Loucy (cell line): Measurements from ENCODE around the gene ARR3.

Source experiments
- H2AFZ ChIP-seq: fragments of 200-600 bp; sonication (generic); 2 replicates; pipeline ENCODE4 v1.6.0; 2016; ENCODE audit warnings: antibody characterized with exemption, mild to moderate bottlenecking, low read length, moderate library complexity
- H3F3A ChIP-seq: fragments of 200-600 bp; 2 replicates; pipeline ENCODE4 v1.6.0; 2016; ENCODE audit warnings: antibody characterized with exemption, low read depth, mild to moderate bottlenecking
- H3K27me3 ChIP-seq: fragments of 200-600 bp; sonication (generic); 2 replicates; pipeline ENCODE4 v1.6.1; 2014; ENCODE audit warnings: low read length, mild to moderate bottlenecking; ENCODE audit not compliant: insufficient read depth, poor library complexity, severe bottlenecking
- H3K36me3 ChIP-seq: fragments of 200-600 bp; sonication (generic); 2 replicates; pipeline ENCODE4 v1.6.1; 2016; ENCODE audit warnings: low read length; ENCODE audit not compliant: insufficient read depth
- H3K4me1 ChIP-seq: fragments of 200-600 bp; sonication (generic); 2 replicates; pipeline ENCODE4 v1.5.1; 2014; ENCODE audit warnings: low read length, mild to moderate bottlenecking; ENCODE audit not compliant: insufficient read depth, poor library complexity, severe bottlenecking
- H3K4me2 ChIP-seq: fragments of 200-600 bp; sonication (generic); 2 replicates; pipeline ENCODE4 v1.6.0; 2014; ENCODE audit warnings: antibody characterized with exemption, low read length, low read depth, mild to moderate bottlenecking; ENCODE audit not compliant: poor library complexity, severe bottlenecking
- H3K4me3 ChIP-seq: fragments of 200-600 bp; sonication (generic); 2 replicates; pipeline ENCODE4 v1.5.1; 2014; ENCODE audit warnings: low read length, mild to moderate bottlenecking, mixed read lengths; ENCODE audit not compliant: poor library complexity, severe bottlenecking
- H3K79me2 ChIP-seq: fragments of 200-600 bp; sonication (generic); 2 replicates; pipeline ENCODE4 v1.6.1; 2014; ENCODE audit warnings: low read length; ENCODE audit not compliant: insufficient read depth
- H3K9ac ChIP-seq: fragments of 200-600 bp; sonication (generic); 2 replicates; pipeline ENCODE4 v1.6.0; 2014; ENCODE audit warnings: mild to moderate bottlenecking, low read depth, low read length, moderate library complexity; ENCODE audit not compliant: poor library complexity, severe bottlenecking
- H3K9me2 ChIP-seq: fragments of 200-600 bp; sonication (generic); replicated peaks from 2 replicates; pipeline ENCODE4 v1.6.1; 2016; ENCODE audit warnings: low read depth, low read length, mixed read lengths
- H3K9me3 ChIP-seq: fragments of 200-600 bp; sonication (generic); 2 replicates; pipeline ENCODE4 v1.6.1; 2014; ENCODE audit warnings: mild to moderate bottlenecking, antibody characterized with exemption, low read length, low read depth; ENCODE audit not compliant: insufficient read depth
- H4K20me1 ChIP-seq: fragments of 200-600 bp; sonication (generic); 2 replicates; pipeline ENCODE4 v1.6.0; 2014; ENCODE audit warnings: antibody characterized with exemption, low read length, mild to moderate bottlenecking; ENCODE audit not compliant: insufficient read depth, poor library complexity, severe bottlenecking
- EZH2phosphoT487 ChIP-seq: fragments of 200-600 bp; IDR thresholded peaks from 2 replicates; pipeline ENCODE4 v1.6.1; 2018; ENCODE audit warnings: antibody characterized with exemption, mild to moderate bottlenecking, moderate library complexity, borderline replicate concordance
- TF ChIP-seq, protein P1 (sequence below): fragments of 200-600 bp; sonication (generic); conservative IDR thresholded peaks from 2 replicates; pipeline ENCODE4 v1.5.1; 2014; ENCODE audit warnings: mild to moderate bottlenecking, antibody characterized with exemption, low read length

Gene ARR3

GRCh38 chrX:70247252-70247651 is 20.9 kb upstream of the ARR3 start:
- Histone ChIP-seq H2AFZ (no peak overlapping the region), H3K9me3 (no peaks in the 10 kb centered on the region), H3K4me3 (no peak overlapping the region), H3K27me3 (no peaks in the 10 kb centered on the region), H3K4me2 (no peak overlapping the region), H3K79me2 (no peaks in the 10 kb centered on the region), H3K9ac (no peak overlapping the region), H3K9me2 (no peaks in the 10 kb centered on the region), H3K36me3 (no peaks in the 10 kb centered on the region), H3F3A (no peaks in the 10 kb centered on the region), H4K20me1 (no peaks in the 10 kb centered on the region), H3K4me1 (no peaks in the 10 kb centered on the region)
- no peak for TF ChIP-seq EZH2phosphoT487
- TF ChIP-seq, protein P1, sequence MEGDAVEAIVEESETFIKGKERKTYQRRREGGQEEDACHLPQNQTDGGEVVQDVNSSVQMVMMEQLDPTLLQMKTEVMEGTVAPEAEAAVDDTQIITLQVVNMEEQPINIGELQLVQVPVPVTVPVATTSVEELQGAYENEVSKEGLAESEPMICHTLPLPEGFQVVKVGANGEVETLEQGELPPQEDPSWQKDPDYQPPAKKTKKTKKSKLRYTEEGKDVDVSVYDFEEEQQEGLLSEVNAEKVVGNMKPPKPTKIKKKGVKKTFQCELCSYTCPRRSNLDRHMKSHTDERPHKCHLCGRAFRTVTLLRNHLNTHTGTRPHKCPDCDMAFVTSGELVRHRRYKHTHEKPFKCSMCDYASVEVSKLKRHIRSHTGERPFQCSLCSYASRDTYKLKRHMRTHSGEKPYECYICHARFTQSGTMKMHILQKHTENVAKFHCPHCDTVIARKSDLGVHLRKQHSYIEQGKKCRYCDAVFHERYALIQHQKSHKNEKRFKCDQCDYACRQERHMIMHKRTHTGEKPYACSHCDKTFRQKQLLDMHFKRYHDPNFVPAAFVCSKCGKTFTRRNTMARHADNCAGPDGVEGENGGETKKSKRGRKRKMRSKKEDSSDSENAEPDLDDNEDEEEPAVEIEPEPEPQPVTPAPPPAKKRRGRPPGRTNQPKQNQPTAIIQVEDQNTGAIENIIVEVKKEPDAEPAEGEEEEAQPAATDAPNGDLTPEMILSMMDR = no peak

DNA sequence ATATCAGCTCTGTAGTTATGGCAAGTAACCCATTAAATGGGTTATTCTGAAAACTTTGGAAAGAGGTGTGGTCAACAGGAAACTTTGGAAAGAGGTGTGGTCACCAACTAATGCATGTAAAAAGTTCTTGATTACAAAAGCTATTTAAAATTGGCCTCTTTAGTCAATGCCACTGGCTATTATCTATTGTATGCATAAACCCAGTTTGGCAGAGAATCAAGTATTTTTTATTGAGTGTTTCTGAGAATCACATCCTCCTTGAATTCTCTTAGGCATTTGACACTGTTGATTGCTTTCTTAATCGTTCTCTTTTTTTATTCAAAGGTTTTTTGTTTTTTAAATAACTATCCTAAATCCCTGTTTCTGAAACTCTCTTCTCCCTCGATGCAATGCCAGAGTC is 15.6 kb upstream of the ARR3 start:
- no peaks in the 10 kb centered on the region for H3K4me1 ChIP-seq
- H3K79me2 ChIP-seq = no peaks in the 10 kb centered on the region
- H3K9me2 ChIP-seq = no peaks in the 10 kb centered on the region
- no peaks in the 10 kb centered on the region for H3K36me3 ChIP-seq
- no peaks in the 10 kb centered on the region for H4K20me1 ChIP-seq
- no peak overlapping the region for H3K4me3 ChIP-seq
- H3K27me3 ChIP-seq = no peaks in the 10 kb centered on the region
- H3K9me3 ChIP-seq = no peaks in the 10 kb centered on the region
- no peak overlapping the region for H2AFZ ChIP-seq
- no peaks in the 10 kb centered on the region for H3F3A ChIP-seq
- no peak overlapping the region for H3K4me2 ChIP-seq
- no peak for TF ChIP-seq EZH2phosphoT487
- TF ChIP-seq, protein P1 = no peak
- no peak overlapping the region for H3K9ac ChIP-seq

DNA sequence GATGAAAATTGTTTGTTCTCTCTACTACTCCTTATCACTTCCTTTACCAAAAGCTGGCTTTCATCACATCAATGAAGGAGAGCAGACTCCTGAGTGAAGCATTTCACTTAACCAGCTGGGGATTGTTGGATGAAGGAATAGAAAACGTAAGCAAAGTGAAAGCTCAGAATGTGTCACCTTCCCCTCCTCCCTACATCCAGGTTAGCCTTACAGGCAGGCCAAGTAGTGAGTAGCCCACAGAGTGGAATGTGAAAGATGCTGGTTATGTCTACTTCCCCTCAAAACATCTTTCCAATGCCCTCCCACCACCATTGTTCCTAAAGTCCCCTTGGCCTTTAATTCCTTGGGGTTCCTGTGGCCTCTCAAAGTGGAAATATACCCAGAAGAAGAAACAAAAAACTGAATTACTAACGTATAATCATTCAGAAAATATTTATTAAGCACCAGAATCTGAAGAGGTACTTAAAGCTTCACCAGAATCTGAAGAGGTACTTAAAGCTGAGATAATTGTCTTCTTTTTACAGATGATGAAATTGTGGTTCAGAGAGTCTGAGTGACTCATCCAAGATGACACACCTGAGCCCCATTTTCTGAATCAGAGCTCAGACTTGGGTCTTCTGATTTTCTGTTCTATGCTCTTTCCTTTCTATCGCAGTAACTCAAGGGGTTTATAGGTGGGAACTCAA is 14.6 kb upstream of the ARR3 start:
- Histone ChIP-seq H3K9me3 (no peaks in the 10 kb centered on the region), H3K79me2 (no peaks in the 10 kb centered on the region), H2AFZ (no peak overlapping the region), H3K27me3 (no peaks in the 10 kb centered on the region), H3K4me3 (no peak overlapping the region), H3K9ac (no peak overlapping the region), H3F3A (no peaks in the 10 kb centered on the region), H4K20me1 (no peaks in the 10 kb centered on the region), H3K4me2 (no peak overlapping the region), H3K4me1 (no peaks in the 10 kb centered on the region), H3K36me3 (no peaks in the 10 kb centered on the region), H3K9me2 (no peaks in the 10 kb centered on the region)
- TF ChIP-seq EZH2phosphoT487 = no peak
- TF ChIP-seq, protein P1 = no peak
